ENCODE data around the gene SH3TC1. TPM values are rescaled to one million over a fixed set of nuclear protein-coding genes. Genes with fewer than 3 reads are reported as not detected.

The SH3TC1 gene
- total RNA-seq, 1 donor from 2014 or later, result 20.9 TPM

DNA sequence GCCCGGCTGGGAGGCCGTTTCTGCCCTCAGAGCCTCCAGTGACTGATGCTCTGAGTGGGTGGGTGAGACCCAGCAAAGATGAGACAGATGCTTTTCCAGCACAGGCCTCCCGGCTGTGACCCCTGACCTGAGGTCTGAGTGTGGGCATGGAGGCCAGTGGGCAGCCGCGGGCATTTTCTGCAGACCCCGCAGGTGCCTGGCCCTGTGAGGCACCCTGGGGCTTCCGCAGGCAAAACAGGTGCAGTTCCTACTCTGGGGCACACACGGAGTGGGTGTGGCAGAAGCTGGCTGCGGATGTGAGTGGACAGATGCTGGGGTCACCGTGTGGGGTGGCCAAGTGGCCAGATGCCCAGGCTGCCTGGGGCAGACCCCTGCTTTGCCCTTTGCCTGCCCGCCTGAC, 85.3 kb downstream of the SH3TC1 start:
- Mint-ChIP-seq H3K27ac (no peak overlapping the region), H3K36me3 (ENCODE audit: low read depth) (no peaks in the 10 kb centered on the region), H3K4me1 (no peaks in the 10 kb centered on the region), H3K4me3 (no peak overlapping the region), H3K9me3 (no peaks in the 10 kb centered on the region), H3K27me3 (no peaks in the 10 kb centered on the region)
- intact Hi-C loops (cut with micrococcal nuclease), result no loop called here
- no peak for DNase-seq

DNA sequence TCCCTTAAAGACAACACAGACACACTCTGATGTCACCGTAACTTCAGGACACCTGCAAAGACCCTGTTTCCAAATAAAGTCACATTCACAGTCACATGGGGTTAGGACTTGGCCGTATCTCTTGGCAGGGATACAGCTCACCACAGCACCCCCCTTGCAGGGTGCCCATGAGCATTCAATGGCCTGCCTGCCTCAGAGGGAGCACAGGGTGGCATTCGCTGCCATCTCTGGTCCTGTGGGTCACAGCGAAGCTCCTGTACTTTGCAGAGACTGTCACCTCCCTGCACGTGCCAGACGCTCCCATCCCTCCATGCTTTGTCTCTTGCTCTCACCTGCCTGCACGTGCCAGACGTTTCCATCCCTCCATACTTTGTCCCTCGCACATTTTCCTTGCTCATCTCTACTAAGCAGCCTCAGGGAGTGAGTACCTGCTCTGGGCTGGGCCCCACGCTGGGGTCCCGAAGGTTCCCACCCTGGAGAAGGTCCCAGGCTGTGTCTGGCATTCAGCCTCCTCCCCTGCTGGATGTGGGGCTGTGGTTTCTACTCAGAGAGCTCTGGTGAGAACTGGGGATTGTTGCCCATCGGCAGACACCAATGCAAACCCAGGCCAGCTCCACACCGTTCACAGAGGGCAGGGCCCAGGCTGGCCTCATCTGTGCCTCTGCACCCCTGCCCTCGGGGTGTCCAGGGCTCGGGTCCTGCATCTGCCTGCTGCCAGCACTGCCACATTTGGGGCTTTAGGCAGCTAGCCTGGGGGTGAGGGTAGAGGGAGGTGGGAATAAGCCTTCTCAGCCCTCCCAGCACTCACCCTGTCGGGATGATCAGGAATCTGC, 86.3 kb downstream of the SH3TC1 start:
- Mint-ChIP-seq H3K36me3 (ENCODE audit: low read depth) (no peaks in the 10 kb centered on the region), H3K4me1 (no peaks in the 10 kb centered on the region), H3K27ac (no peak overlapping the region), H3K27me3 (no peaks in the 10 kb centered on the region), H3K9me3 (no peaks in the 10 kb centered on the region), H3K4me3 (no peak overlapping the region)
- no peak for DNase-seq
- intact Hi-C loops (cut with micrococcal nuclease), result no loop called here

DNA sequence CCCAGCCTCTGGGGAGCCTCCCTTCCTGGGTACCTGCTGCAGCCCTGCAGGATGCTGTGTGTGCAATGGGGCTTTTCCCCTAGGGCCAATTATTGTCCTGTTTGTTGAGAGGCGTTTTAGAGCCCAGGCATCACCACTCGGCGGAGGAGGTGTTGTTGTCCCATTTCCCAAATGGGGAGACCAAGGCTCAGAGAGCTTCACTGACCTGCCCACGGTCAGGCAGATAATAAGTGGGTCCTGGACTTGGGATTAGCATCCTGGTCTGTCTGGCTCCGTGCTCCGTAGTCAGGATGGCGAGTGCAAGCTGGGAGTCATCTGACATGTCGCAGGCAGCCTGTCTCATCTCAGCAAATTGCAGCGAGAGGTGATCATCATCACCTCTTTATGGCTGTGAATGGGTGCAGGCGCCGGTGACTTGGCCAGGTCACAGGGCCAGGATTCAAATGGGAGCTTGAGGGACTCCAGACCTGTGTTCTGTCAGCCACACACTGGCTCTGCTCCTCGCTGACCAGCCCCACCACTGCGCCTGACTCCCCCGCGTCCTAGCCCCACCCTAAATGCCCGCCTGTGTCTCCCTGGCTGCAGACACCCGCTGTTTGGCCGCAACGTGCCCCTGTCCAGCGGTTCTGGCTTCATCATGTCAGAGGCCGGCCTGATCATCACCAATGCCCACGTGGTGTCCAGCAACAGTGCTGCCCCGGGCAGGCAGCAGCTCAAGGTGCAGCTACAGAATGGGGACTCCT, 87.1 kb downstream of the SH3TC1 start:
- Mint-ChIP-seq H3K36me3 (ENCODE audit: low read depth) (no peaks in the 10 kb centered on the region), H3K4me1 (no peaks in the 10 kb centered on the region), H3K4me3 (no peak overlapping the region), H3K27me3 (no peaks in the 10 kb centered on the region), H3K9me3 (no peaks in the 10 kb centered on the region), H3K27ac (no peak overlapping the region)
- no peak for DNase-seq
- intact Hi-C loops (cut with micrococcal nuclease), result no loop called here

DNA sequence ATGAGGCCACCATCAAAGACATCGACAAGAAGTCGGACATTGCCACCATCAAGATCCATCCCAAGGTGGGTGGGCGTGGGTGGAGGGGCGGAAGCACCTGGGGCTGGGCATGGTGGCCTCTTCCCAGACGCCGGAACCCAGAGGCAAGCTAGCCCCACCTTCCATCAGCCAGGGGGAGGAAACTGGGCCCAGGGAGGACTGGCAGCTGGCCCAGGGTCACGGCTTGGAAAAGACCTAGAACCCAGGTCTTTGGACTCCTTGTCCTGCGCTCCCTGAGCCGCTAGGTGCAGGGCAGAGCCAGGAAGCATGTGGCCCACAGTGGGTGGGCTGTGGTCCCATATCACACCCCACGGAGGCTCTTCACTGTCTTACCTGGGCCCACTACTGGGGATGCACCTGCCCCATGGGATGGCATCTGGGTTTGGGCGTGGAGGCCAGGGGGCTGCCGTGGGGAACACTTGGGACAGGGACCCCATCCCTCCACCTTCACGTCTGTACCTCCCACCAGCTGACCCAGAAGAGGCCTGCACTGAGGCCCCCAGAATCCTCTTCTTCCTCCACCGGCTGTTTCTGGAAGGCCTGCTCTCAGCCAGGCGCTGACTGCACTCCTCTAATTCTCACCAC, 87.7 kb downstream of the SH3TC1 start:
- H3K4me3 Mint-ChIP-seq, result no peak overlapping the region
- no peak for DNase-seq
- intact Hi-C loops (cut with micrococcal nuclease), result no loop called here
- no peak overlapping the region for H3K27ac Mint-ChIP-seq
- H3K27me3 Mint-ChIP-seq, result no peaks in the 10 kb centered on the region
- no peaks in the 10 kb centered on the region for H3K4me1 Mint-ChIP-seq
- H3K9me3 Mint-ChIP-seq, result no peaks in the 10 kb centered on the region
- H3K36me3 Mint-ChIP-seq (ENCODE audit: low read depth), result no peaks in the 10 kb centered on the region

DNA sequence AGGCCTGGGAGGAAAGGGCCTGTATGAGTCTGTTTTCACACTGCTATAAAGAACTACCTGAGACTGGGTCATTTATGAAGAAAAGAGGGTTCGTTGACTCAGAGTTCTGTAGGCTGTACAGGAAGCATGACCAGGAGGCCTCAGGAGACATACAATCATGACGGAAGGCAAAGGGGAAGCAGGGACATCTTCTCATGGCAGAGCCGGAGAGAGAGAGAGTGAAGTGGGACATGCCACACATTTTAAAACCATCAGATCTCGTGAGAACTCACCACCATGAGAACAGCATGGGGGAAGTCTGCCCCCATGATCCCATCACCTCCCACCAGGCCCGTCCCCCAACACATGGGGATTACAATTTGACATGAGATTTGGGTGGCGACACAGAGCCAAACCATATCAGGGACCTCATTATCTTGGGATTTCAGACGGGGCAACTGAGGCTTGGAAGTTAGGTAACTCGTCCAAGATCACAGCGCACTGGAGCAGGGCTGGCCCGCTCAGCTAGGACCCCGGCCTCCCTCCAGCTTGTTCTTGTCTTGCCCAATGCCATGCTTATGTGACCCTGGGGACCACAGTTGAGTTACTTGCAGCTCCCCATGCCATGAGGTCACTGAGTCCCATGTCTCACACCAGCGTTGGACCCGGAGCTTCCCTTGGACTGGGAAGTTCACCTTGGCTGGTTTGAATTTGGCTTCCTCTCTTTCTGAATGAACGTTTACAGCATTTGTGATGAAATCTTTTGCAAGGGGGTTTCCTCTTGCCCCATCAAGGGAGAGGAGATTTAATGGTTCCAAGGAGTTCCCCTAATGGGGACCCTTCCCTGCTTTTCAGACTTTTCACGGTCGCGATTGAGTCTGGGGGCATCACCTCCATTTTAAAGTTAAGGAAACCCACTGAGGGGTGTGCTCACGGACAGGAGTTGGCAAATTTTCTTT, 88.5 kb downstream of the SH3TC1 start:
- intact Hi-C loops (cut with micrococcal nuclease), result no loop called here
- no peak overlapping the region for H3K4me3 Mint-ChIP-seq
- H3K9me3 Mint-ChIP-seq, result no peaks in the 10 kb centered on the region
- no peak overlapping the region for H3K27ac Mint-ChIP-seq
- no peak for DNase-seq
- no peaks in the 10 kb centered on the region for H3K36me3 Mint-ChIP-seq (ENCODE audit: low read depth)
- no peaks in the 10 kb centered on the region for H3K4me1 Mint-ChIP-seq
- no peaks in the 10 kb centered on the region for H3K27me3 Mint-ChIP-seq

DNA sequence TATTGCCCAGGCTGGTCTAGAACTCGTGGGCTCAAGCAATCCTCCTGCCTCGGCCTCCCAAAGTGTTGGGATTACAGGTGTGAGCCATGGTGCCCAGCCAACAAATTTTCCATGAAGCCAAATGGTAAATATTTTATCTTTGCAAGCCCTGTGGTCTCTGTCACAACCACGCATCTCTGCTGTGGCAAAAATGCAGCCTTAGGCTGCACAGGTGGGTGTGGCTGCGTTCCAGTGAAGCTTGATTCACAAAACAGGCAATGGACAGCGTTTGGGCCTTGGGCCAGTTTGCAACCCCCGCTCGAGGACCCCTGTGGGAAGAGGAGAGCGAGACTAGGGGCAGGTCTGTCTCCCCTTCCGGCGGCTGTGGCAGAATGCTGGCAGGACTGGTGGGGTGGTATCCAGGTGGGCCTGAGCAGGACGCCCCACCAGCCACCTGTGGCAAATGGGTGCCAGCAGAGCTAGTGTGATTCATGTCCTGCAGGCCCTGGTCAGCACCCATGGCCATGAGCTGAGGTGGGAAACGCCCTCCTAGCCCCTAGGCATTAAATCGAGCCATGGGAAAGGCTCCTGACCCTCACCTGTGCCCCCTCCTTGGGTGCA, 90.2 kb downstream of the SH3TC1 start:
- H3K27me3 Mint-ChIP-seq, result no peaks in the 10 kb centered on the region
- intact Hi-C loops (cut with micrococcal nuclease), result no loop called here
- no peaks in the 10 kb centered on the region for H3K9me3 Mint-ChIP-seq
- DNase-seq, result no peak
- no peak overlapping the region for H3K27ac Mint-ChIP-seq
- H3K36me3 Mint-ChIP-seq (ENCODE audit: low read depth), result no peaks in the 10 kb centered on the region
- H3K4me1 Mint-ChIP-seq, result no peaks in the 10 kb centered on the region
- no peak overlapping the region for H3K4me3 Mint-ChIP-seq

DNA sequence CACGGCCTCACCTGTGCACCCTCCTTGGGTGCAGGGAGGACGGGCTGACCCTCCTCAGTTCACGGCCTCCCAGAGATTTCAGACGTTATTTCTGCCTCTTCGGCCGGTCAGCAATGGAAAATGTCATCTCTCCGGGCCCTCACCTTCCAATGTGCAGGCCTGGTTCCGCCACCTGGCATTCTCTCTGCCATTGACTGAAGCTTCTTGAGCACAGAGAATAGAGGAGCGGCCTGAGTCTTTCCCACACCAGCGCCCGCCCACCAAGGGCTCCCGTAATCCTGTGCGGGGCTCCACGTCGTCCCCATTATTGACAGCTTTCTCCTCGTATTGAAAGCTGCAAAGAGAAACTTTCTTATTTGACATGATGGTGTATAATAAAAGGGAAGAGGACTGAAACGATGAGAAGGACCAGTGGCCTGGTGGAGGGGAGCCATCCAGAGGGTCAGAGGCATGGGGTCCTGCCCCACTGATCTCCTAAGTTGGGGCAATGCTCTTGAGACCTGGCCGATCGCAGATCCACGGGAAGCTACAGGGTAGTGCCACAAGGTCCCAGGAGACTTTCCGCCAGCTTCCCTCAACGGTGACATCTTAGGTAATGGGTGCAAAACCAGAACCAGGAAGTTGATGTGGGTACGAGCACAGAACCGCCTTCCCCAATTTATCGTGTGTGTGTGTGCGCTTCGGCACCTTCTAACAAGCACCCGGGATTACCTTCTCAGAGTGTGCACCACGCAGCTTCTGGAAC, 91.0 kb downstream of the SH3TC1 start:
- no peaks in the 10 kb centered on the region for H3K4me1 Mint-ChIP-seq
- H3K4me3 Mint-ChIP-seq, result no peak overlapping the region
- no peak overlapping the region for H3K27ac Mint-ChIP-seq
- intact Hi-C loops (cut with micrococcal nuclease), result no loop called here
- no peaks in the 10 kb centered on the region for H3K27me3 Mint-ChIP-seq
- no peaks in the 10 kb centered on the region for H3K36me3 Mint-ChIP-seq (ENCODE audit: low read depth)
- DNase-seq, result no peak
- peaks cover 5% of the 10 kb centered on the region for H3K9me3 Mint-ChIP-seq

DNA sequence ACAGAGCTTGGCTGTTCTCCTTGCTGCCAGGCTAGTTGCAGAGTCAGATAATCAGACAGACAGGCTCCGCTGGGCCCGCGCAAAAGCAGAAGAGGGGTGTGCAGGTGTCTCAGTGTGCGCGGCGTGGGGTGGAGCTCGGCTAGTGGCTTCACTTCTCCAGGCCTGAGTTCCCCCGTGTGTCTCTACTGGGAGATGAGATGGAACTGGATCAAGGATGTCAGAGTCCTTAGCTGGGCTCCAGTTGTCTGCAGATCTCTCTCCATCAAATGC, 91.5 kb downstream of the SH3TC1 start:
- H3K27ac Mint-ChIP-seq, result no peak overlapping the region
- H3K9me3 Mint-ChIP-seq, result peaks cover 8% of the 10 kb centered on the region
- no peaks in the 10 kb centered on the region for H3K4me1 Mint-ChIP-seq
- intact Hi-C loops (cut with micrococcal nuclease), result no loop called here
- DNase-seq, result no peak
- H3K36me3 Mint-ChIP-seq (ENCODE audit: low read depth), result no peaks in the 10 kb centered on the region
- H3K27me3 Mint-ChIP-seq, result no peaks in the 10 kb centered on the region
- H3K4me3 Mint-ChIP-seq, result no peak overlapping the region

Other genes with a start within 250 kb of the SH3TC1 start
- gene ABLIM2, start 40.5 kb upstream of the SH3TC1 start, total RNA-seq, result 0.28 and 0.63 TPM in 2 replicates
- gene HTRA3, start 70.5 kb downstream of the SH3TC1 start, total RNA-seq, result 0.12 TPM in 1 of 2 replicates, not detected in the other
- 20.5 and 23.0 TPM in 2 replicates for gene ACOX3, start 241.4 kb downstream of the SH3TC1 start, total RNA-seq
- gene TRMT44, start 241.5 kb downstream of the SH3TC1 start, total RNA-seq, result 35.7 and 38.5 TPM in 2 replicates